ENCODE measurements around the gene TBCD. TPM values are rescaled to one million over a fixed set of nuclear protein-coding genes. Genes with fewer than 3 reads are reported as not detected.

The TBCD gene
- polyA plus RNA-seq (ENCODE audit: insufficient read length in 3 of 3) = 10 to 100 TPM; 54.0 to 58.6 (median 58.1) TPM

DNA sequence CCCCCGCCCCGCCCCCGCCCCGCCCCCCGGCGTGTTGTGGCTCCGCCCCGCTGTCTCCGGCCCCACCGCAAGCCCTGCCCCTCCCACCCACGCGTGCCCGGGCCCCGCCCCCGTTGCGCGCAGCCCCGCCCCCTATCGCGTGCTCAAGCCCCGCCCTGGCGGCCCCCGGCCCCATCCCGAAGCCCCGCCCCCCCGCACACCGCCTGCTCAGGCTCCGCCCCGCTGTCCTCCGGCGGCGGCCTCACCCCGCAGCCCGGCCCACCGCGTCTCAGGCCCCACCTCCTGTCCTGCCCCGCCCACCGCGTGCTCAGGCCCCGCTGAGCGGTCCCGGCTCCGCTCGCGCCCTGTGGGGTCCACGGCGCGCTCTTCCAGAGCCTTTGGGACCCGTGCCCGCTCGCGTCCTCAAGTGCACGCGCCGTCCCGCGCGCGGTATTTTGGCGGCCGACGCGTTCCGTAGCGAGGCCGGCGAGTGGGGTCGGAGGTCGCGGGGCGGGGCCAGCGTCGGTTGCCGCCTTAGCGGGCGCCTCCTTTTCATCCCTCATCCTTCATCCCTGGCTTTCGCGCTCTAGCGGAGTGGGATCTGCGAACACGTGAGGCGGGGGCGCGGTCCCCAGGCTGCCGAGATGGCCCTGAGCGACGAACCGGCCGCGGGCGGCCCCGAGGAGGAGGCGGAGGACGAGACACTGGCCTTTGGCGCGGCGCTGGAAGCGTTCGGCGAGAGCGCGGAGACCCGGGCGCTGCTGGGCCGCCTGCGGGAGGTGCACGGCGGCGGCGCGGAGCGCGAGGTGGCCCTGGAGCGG is at the start of gene TBCD:
Gene TBCD (plus strand): TSS at position 495 of the 800 bp plus-strand sequence. CDS start 129 bp downstream, at position 624.
- peak in 2 of 3 donors; percentile 77 to 83 for DNase-seq (ENCODE audit: low read depth in 3 of 3, low spot score in 2 of 3)

DNA sequence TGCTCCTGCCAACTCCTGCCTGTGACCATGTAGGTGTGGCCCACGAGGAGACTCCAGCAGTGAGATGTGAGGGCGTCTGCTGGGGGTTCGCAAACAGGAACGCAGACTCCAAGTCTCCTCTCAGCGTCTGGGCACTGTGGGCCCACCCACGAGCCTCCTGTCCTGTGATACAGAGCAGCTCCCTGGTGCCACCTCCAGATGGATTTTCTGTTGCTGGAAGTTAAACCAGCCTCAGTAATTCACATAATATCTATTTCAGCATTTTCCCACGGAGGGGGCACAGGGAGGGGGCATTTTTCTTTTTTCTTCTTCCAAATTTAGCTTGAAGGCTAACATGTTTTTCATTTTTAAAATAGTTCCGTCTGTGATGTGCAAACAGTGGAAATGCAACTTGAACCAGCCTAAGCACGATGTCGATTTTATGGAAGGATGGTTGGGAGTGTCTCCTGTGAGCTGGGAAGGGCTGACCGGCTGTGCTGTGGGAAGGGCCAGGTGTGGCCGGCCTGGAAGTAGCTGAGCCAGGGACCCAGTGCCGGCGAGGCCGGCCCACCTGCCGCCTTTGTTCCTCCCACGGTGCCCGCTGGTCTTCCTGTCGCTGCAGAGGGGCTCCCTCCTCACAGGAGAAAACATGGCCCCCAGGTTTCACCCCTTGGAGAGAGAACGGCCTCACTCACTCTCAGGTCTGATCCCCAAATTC is 49.5 kb upstream of the TBCD start:
- no peak for DNase-seq (ENCODE audit: low read depth in 3 of 3, low spot score in 2 of 3)

DNA sequence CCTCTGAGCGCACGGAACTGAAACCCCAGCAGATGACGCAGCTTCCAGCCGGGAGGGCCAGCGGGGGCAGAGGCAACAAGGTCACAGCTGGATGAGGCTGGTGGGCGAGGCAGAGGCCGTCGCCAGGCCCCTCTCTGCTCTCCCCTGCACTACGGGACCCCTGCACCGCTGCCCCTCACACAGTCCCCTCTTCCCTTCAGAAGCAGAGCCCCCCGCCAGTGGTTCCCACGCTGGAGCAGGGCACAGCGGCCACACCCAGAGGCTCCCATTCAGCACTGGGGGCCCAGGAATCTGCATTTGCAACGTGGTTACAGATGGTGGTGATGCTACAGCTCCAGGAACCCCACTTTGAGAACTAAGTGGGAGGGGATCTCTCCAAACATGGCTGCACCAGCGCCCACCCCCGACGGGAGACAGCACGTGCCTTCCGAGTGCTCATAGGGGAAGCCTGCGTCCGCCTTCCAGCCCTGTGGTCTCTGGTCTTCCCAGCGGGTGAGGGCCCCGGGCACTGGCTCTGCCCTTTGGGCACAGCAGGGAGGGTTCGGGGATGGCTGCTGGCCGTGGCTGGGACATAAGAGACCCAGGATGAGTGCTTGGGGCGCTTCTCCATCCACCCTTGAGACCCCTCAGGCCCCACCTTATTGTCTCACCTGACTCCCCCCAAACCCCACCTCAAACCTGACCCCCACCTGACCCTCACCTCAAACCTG is 48.7 kb upstream of the TBCD start:
- DNase-seq (ENCODE audit: low read depth in 3 of 3, low spot score in 2 of 3) = no peak

DNA sequence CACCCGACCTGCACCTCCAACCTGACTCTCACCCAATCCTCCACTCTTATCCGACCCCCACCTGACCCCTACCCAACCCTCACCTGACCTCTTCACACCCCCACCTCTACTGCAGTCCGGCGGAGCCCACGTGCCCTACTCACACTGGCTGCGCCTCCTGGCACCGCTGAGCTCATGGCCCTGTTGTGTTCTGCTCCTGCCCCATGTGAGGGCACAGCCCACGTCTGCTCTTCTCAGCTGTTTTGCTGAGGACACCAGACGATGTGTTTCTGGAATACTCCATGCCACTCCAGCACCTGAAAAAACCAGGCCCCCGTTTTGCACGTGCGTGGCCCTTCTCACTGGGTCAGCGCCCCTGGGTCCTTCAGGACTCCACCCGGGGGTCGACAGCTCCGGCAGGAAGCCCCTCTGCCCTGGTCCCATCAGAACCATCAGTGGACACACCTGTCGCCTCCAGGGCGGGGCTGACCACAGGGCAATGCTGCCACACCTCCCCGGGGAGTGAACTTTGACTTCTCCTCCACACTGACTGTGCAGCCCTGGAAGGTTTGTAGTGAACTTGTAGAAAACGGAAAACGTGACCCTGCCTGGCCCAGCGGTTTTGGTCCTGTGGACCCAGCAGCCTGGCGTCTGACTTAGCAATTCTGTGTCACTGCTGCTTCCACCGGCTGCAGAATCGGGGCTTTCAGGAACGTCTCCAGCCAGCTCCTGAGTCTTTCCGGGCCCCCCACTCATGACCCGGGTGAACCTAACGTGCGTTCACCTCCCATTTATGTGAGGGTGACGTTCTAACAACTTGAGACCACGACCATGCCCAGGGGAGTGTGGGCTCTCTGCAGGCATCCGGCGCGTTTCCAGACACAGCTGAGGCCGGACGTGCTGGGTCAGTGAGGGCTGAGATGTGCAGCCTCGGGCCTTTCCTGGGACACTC is 47.7 kb upstream of the TBCD start:
- no peak for DNase-seq (ENCODE audit: low read depth in 3 of 3, low spot score in 2 of 3)

DNA sequence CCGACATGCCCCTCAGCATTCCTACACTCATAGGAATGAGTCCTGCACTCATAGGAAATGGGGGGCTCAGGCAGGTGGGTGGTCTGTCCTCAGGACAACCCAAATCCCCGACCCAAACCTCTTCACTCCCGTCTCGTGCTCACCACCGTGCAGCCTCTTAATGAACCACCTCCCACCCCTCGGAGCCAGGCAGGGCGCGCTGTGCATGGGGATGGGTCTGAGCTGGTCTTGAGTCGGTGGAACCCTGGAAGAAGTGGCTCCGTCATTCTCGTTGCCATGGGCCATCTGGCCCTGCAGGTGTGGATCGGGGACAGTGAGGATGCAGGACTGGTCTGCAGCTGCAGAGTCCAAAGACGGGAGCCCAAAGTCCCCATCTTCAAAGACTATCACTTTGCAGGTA is 47.0 kb upstream of the TBCD start:
- DNase-seq (ENCODE audit: low read depth in 3 of 3, low spot score in 2 of 3) = no peak

DNA sequence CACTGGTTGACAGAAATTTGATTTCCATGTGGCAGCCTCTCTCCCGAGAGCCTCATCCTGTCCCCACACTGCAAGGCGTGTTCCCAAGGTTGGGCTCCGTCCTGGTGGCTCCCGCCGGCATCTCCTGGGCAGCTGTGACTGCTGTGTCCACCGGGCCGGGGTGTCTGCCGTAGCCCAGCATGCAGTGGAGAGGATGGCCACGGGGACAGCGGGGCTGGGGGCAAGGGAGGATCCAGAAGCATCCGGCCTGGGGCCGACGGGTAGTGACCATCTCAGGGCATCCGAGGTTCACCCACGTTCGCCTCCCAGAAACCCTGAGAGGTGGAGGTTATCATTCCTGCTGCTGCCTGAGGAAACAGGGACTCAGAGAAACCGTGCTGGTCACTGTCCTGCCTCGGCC is 46.1 kb upstream of the TBCD start:
- DNase-seq (ENCODE audit: low read depth in 3 of 3, low spot score in 2 of 3) = no peak

DNA sequence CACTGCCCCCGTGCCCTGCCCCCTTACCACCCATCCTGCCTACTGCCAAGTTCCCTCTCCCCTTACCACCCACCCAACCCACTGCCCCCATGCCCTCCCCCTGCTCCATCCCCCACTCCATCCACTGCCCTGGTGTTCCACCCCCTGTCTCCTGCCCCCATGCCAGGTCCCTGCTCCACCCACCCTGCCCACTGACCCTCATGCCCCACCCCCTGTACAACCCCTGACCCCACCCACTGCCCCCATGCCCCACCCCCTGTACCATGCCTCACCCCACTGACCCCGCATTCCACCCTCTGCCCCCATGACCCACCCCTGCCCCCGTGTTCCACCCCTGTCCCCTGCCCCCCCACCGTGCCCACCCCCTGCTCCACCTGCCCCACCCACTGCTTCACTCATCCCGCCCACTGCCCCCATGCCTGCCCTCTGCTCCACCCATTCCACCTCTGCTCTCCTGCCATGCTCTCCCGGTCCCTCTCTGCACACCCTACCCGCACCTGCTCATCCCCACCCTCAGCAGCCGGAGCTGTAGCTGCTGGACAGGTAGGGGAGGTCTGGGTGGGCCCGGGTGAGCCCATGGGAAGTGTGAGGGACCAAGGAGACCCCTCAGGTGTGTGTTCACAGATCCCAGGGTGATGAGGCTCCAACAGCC is 42.7 kb upstream of the TBCD start:
- DNase-seq (ENCODE audit: low read depth in 3 of 3, low spot score in 2 of 3) = no peak

DNA sequence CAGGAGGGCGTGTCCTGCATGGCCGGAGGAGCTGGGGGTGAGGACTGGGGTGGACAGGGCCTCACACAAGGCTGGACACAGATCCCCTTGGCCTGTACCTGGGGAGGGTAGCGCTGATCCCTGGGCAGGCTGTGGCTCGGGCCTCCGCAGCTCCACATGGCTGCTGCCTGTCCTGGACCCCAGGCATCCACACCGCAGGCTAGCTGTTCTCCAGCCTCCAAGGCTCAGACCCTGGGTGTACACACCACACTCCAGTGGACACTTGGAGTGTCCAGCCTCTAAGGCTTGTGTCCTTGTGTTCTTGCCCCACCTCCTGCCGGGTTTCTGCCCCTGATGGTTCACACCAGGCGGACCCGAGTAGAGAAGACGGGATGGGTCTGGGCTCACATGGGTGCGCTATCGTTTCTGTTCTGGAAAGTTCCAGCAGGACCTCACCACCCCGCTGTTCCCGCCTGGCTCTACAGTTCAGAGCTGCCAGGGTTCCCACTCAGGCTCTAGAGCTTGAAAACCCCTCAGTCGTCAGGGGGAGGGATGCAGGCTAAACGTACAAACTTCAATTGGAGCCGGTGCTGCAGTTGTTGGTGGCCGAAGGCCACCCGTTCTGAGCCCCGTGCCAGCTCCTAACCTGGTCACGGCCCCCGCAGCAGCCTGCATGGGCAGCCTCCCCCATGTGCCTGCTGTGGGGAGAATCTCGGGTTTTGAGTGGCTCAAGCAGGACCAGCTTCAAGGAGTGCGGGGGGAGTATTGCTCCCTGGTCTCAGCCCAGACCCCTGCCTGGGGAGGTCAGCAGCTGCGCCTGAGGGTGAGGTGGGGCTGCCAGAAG is 42.0 kb upstream of the TBCD start:
- DNase-seq (ENCODE audit: low read depth in 3 of 3, low spot score in 2 of 3) = no peak

DNA sequence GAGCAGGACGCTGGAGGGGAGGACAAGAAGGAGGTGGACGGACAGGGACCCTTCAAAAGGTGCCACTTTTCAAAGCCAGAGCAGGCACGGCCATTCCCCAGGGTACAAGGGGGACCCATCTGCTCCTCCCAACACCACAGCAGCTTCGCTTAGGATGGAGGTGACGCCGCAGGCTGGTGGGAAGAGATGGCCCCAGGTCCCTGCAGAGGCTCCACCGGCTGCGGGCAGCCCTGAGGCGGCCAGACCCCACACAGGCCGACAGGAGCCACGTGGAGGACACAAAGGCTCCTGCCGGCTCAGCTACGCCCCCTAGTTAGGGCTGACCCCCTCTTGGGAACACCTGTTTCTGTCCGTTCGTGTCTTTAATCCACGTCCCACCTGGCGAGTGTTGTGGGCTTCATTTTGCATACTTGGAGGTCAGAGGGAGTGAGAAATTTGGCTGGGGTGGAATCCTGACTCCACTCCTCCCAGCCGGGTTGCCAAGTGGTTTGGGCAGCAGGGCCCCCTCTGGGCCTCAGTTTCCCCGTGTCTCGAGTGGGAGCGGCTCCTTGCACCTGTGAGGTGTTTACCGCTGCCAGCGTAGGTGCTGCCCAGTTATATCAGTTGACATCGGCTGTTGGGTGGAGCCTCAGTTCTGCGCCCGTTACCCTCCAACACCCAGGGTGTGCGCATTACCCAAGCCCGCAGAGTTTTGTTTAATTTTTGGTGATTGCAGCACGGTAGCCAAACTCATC is 41.2 kb upstream of the TBCD start:
- no peak for DNase-seq (ENCODE audit: low read depth in 3 of 3, low spot score in 2 of 3)

DNA sequence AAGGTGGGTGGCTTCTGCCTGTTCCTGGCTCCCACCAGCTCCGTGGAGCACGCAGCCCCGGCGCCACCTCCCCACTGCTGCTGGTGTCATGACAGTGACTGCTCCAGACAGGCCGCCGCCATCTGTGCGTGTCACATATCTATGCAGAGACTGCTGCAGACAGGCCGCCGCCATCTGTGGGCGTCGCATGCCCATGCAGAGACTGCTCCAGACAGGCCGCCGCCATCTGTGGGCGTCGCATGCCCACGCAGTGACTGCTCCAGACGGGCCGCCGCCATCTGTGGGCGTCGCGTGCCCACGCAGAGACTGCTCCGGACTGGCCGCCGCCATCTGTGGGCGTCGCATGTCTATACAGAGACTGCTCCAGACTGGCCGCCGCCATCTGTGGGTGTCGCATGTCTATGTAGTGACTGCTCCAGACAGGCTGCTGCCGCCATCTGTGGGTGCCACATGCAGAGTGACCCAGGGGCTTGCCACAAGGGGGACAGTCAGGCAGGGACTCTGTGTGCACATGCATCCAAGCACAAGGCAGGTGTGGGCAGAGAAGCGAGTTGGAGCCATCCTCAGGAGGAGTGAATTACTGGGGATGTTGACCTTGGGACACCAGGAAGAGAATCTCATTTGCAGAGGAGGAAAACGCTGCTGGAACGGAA is 38.7 kb upstream of the TBCD start:
- DNase-seq (ENCODE audit: low read depth in 3 of 3, low spot score in 2 of 3) = no peak

DNA sequence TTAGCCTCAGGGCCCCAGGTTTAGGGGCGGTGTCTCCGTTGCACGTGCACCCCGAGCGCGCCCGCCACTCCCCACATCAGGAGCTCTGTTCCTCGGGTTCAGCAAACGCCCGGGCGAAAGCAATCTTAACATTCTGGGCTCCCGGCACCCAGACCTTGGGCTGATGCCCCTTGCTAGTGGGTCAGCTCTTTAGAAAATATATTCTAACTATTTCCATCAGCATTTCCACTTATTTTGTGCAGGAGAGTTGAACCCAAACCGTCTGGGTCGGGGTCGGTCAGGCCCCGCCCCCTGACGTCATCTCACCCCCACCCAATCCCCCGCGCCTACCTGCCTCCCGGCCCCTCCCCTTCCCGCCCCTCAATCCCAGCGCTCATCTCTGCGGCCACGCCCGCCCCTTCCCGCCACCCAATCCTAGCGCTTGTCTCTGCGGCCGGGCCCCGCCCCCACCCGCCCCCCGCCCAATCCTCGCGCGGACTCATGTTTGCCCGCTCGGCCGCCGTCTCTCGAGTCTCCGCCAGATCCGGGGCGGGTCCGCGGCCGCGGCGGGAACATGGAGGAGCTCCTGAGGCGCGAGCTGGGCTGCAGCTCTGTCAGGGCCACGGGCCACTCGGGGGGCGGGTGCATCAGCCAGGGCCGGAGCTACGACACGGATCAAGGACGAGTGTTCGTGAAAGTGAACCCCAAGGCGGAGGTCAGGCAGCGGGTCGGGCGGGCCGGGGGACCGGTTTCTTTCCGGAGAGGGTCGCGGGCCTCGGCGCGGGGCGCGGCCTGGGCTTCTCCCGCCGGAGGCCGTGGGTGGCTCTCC is 35.5 kb upstream of the TBCD start, which contains the start of gene FN3KRP:
Gene FN3KRP (plus strand): TSS at position 504 of the 808 bp plus-strand sequence. CDS start 50 bp downstream, at position 554.
- DNase-seq (ENCODE audit: low read depth in 3 of 3, low spot score in 2 of 3) = peak; percentile 78 to 91 (median 85)

DNA sequence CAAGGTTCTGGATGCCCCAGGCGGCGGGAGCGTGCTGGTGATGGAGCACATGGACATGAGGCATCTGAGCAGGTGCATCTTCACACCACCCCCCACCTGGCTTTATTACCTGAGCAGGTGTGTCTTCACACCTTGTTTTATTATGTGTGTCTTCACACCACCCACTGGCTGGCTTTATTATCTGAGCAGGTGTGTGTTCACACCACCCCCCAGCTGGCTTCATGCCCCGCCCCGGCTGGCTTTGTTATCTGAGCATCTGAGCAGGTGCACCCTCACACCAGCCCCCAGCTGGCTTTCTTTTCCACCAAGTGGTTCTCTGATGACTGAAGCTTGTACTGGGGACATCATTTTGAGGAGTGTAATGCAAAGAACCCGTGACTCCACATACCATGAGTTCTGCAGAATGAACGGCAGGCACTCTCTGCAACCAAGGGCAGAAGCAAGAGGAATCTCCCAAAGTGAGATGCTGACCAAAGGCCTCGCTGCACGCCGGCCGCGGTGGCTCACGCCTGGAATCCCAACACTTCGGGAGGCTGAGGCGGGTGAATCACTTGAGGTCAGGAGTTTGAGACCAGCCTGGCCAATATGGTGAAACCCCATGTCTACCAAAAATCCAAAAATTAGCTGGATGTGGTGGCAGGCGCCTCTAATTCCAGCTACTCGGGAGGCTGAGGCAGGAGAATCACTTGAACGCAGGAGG is 32.7 kb upstream of the TBCD start:
- DNase-seq (ENCODE audit: low read depth in 3 of 3, low spot score in 2 of 3) = no peak

DNA sequence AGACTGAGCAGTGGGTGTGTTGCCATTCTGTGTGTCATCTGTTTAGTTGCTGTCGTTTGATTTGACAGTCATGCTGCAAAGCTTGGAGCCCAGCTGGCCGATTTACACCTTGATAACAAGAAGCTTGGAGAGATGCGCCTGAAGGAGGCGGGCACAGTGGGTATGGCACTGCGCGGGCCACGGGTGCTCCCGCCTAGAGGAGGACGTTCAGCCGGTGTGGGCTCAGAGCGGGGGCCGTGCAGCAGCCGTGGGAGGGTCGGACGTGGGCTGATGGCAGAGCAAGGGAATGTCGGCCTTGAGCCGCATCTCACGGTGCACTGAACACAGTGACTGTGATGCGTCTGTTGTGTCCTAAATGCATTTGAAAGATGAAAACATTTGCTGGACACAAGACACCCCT is 31.7 kb upstream of the TBCD start:
- DNase-seq (ENCODE audit: low read depth in 3 of 3, low spot score in 2 of 3) = no peak

DNA sequence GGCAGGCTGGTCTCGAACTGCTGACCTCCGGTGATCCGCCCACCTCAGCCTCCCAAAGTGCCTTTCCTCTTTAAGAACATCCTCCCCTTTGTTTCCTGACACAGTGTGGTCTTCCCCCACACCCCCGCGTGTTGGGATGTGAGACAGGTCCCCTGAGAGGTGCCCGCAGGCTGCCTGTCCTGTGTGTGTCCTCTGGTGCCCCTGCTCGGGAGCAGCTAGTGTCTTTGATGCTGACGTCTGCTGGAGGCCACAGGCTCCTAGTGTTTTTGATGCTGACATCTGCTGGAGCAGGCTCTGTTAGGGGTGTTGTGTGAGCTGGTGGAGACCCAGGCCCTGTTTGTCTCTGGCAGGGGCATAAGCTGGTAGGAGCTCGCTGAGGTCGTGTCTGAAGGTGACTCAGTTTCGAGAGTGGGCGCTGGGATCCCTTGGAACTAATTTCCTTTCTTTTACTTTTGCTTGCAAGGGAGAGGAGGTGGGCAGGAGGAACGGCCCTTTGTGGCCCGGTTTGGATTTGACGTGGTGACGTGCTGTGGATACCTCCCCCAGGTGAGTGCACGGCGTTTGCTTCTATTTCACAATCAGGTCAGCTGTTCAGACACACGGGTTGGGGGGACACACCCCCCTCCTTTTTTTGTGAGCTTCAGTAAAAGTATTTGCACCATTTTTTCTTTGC is 29.4 kb upstream of the TBCD start:
- DNase-seq (ENCODE audit: low read depth in 3 of 3, low spot score in 2 of 3) = no peak

DNA sequence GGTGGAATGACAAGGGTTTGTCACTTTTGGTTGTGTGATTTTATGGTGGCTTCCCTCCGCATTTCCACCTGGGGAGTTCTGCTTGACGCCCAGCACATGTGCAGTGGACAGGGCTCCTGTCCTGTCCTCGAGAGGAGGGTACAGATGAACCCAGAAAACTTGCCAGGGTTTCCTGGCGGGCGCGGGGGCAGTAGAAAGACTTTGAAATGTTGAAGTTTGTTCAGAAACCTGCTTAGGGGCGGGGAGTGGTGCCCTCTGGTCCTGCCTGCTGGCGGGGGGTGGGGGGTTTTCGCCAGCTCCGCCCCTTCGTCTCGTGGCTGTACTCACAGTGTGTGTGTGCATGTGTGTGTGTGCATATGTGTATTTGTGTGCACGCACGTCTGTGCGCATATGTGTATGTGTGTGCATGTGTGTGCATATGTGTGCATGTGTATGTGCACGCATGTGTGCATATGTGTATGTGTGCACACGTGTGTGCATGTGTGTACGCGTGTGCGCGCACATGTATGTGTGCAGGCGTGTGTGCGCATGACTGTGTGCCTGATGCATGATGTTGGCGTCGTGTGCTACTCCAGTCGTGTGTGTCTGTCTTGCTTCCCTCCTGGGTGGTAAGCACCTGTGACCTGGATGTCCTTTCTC is 28.6 kb upstream of the TBCD start:
- DNase-seq (ENCODE audit: low read depth in 3 of 3, low spot score in 2 of 3) = no peak

Data from right renal cortex interstitium (tissue), 3 donors.